ENCODE measurements around the gene TRIM72.

TRIM72 gene

DNA sequence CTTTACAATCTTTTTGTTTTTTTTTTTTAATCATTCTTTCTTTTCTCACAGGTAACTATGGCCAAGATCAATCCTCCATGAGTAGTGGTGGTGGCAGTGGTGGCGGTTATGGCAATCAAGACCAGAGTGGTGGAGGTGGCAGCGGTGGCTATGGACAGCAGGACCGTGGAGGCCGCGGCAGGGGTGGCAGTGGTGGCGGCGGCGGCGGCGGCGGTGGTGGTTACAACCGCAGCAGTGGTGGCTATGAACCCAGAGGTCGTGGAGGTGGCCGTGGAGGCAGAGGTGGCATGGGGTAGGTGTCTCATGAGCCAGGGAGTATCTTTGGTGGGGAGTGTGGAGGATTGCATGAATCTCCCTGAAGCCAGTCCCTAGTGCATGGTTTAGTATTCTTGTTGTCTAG, 29.0 kb upstream of the TRIM72 start:
- TF ChIP-seq, protein P1, sequence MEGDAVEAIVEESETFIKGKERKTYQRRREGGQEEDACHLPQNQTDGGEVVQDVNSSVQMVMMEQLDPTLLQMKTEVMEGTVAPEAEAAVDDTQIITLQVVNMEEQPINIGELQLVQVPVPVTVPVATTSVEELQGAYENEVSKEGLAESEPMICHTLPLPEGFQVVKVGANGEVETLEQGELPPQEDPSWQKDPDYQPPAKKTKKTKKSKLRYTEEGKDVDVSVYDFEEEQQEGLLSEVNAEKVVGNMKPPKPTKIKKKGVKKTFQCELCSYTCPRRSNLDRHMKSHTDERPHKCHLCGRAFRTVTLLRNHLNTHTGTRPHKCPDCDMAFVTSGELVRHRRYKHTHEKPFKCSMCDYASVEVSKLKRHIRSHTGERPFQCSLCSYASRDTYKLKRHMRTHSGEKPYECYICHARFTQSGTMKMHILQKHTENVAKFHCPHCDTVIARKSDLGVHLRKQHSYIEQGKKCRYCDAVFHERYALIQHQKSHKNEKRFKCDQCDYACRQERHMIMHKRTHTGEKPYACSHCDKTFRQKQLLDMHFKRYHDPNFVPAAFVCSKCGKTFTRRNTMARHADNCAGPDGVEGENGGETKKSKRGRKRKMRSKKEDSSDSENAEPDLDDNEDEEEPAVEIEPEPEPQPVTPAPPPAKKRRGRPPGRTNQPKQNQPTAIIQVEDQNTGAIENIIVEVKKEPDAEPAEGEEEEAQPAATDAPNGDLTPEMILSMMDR (IDR thresholded peaks at IDR 0.05; ENCODE audit: low read depth, low read length, missing control alignments): no peak
- Histone ChIP-seq H3K27ac (no peak overlapping the region), H3K27me3 (replicated peaks) (no peaks in the 10 kb centered on the region), H3K4me3 (ENCODE audit: low read depth, low read length) (no peak overlapping the region), H3K36me3 (replicated peaks) (peaks cover 82% of the 10 kb centered on the region)
- in situ Hi-C loops (cut with HindIII; ENCODE audit: low pct_ligation_motif_present, low sequenced_read_pairs): loop anchor here (25.0 kb wide), 1 partner anchor 277 kb away; the partner anchor contains the start of genes ARMC5 and TGFB1I1
- DNase-seq: no peak

DNA sequence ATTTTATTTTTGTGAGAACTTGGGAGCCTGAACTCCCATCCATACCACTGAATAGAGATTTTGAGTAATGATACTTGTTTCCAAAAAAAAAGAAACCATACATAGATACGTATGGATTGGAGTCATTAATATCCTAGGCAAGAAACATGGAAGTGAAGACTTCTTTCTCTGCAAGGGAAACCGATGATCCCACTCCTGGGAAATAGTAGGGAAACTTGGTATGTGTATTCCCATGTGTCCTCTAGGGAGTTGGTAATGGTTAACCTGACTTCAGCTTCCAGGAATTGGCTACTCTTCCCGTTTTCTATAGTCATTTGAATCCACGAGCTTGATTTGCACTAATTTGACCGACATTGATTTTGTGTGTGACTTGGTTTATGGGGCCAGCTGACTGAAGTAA, 28.6 kb upstream of the TRIM72 start:
- Histone ChIP-seq H3K36me3 (replicated peaks) (peaks cover 86% of the 10 kb centered on the region), H3K27me3 (replicated peaks) (no peaks in the 10 kb centered on the region), H3K27ac (no peak overlapping the region), H3K4me3 (ENCODE audit: low read depth, low read length) (no peak overlapping the region)
- DNase-seq: no peak
- in situ Hi-C loops (cut with HindIII; ENCODE audit: low pct_ligation_motif_present, low sequenced_read_pairs): loop anchor here (25.0 kb wide), 1 partner anchor 277 kb away; the partner anchor contains the start of genes ARMC5 and TGFB1I1
- TF ChIP-seq, protein P1 (IDR thresholded peaks at IDR 0.05; ENCODE audit: low read depth, low read length, missing control alignments): no peak

DNA sequence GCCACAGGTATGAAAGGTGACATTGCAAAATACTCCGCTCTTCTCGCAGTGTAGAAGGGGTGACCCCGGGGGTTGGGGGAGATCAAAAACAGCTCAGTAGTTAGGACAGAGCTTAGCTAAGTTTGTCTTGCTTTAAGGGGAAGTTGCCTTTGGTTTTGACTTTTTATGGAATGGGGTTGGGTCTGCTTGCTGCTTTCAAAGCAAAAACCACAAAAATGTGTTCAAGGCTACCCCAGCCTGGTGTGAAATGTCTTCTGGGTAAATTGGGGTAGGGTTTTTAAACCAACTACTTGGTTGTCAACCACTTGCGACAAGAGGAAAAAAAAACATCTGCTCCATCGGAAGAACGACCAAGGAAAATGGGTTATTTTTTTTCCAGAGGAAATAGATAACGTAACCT, 27.7 kb upstream of the TRIM72 start:
- in situ Hi-C loops (cut with HindIII; ENCODE audit: low pct_ligation_motif_present, low sequenced_read_pairs): loop anchor here (25.0 kb wide), 1 partner anchor 276 kb away; the partner anchor contains the start of genes ARMC5 and TGFB1I1
- Histone ChIP-seq H3K27ac (no peak overlapping the region), H3K36me3 (replicated peaks) (peaks cover 91% of the 10 kb centered on the region), H3K4me3 (ENCODE audit: low read depth, low read length) (no peak overlapping the region), H3K27me3 (replicated peaks) (no peaks in the 10 kb centered on the region)
- TF ChIP-seq, protein P1 (IDR thresholded peaks at IDR 0.05; ENCODE audit: low read depth, low read length, missing control alignments): no peak
- no peak for DNase-seq

DNA sequence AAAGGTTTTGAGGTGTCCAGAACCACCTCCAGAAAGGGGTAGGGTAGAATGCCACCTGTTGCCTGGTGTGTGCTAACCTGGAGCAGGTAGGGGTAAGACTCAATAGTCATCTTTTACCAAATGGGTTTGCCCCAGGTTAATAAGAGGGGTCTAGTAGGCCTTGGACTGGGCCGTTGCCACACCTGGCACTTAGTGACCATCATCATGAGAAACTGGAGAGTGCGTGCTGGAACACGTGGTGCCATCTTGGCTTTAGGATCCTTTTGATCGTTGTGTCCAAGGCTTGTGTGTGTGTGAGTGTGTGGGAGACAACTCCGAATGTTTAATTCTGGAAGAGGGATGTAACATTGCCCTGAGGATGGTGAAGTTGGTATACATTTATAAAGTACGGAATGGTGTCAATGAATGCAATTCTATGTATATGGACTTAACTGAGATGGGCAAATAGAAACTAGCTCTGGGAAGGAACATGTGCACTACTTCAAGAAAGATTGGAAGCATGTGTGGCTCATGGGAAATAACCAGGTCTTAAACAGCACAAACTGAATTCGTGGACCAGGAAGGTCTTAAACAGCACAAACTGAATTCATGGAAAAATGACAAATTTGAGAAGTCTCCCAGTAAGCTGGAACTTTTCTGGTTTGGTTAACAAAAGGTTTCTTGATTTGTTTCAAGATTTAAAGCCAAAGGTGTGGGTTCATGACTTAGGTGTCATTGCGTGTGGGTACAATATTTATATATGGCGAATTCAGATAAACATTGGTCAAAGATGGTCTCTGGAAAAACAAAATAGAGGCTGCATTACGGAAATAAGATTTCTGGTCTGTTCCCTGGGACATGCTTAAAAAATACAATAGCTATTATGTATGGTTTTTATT, 26.8 kb upstream of the TRIM72 start:
- no peak for DNase-seq
- H3K27ac ChIP-seq: no peak overlapping the region
- no peak overlapping the region for H3K4me3 ChIP-seq (ENCODE audit: low read depth, low read length)
- in situ Hi-C loops (cut with HindIII; ENCODE audit: low pct_ligation_motif_present, low sequenced_read_pairs): loop anchor here (25.0 kb wide), 1 partner anchor 275 kb away; the partner anchor contains the start of genes ARMC5 and TGFB1I1
- no peaks in the 10 kb centered on the region for H3K27me3 ChIP-seq (replicated peaks)
- TF ChIP-seq, protein P1 (IDR thresholded peaks at IDR 0.05; ENCODE audit: low read depth, low read length, missing control alignments): no peak
- peaks cover 94% of the 10 kb centered on the region for H3K36me3 ChIP-seq (replicated peaks)

DNA sequence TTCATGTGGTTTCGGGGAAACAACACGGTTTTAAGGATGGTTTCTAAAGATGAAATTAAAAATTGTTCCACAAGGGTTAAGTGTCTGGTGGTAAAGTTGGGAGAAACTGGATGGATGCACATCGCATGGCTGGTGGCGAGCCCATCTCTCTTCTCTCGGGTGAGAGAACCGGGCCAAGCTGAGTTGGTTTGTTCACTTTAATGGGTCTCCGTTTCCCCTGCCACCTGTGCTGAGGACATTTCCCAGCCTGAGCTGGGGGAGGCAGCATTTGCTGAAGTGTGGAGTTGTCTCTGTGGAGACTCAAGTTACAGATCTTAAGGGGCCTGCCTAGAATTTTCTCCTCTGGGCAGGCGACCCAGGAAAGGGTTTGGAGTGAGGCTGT, 26.1 kb upstream of the TRIM72 start:
- H3K4me3 ChIP-seq (ENCODE audit: low read depth, low read length): no peak overlapping the region
- no peak for DNase-seq
- no peaks in the 10 kb centered on the region for H3K27me3 ChIP-seq (replicated peaks)
- in situ Hi-C loops (cut with HindIII; ENCODE audit: low pct_ligation_motif_present, low sequenced_read_pairs): loop anchor here (25.0 kb wide), 1 partner anchor 275 kb away; the partner anchor contains the start of genes ARMC5 and TGFB1I1
- no peak overlapping the region for H3K27ac ChIP-seq
- TF ChIP-seq, protein P1 (IDR thresholded peaks at IDR 0.05; ENCODE audit: low read depth, low read length, missing control alignments): no peak
- peaks cover 98% of the 10 kb centered on the region for H3K36me3 ChIP-seq (replicated peaks)

Data from brain microvascular endothelial cell (primary cell).